Activated T-helper 2 cell treated with anti-CD3 and anti-CD28 coated beads, Interferon-gamma antibody, Interleukin-2, Interleukin-4, amounts not matched to agents 10 μg/mL and 5 μg/mL and 100 μg/mL, durations not matched to agents 14 hours and 24 hours and 36 hours (primary cell): Measurements from ENCODE around the gene TMEM186. TPM values are rescaled to one million over a fixed set of nuclear protein-coding genes. Genes with fewer than 3 reads are reported as not detected.
"Not testable (repeated sequence)": the region's sequence is repeated elsewhere in the genome, so short reads cannot be mapped to it uniquely, and the experiment has no call there.

Experiments used
- DNase-seq: peaks from one replicate; pipeline ENCODE4 v3.0.0; 2021; ENCODE audit warnings: low spot score
- H3K27ac Mint-ChIP-seq: one replicate; pipeline ENCODE4 v1.8.0; 2021; ENCODE audit warnings: mixed read lengths
- H3K27me3 Mint-ChIP-seq: one replicate; pipeline ENCODE4 v1.8.0; 2021; ENCODE audit warnings: low read depth, mixed read lengths
- H3K36me3 Mint-ChIP-seq: one replicate; pipeline ENCODE4 v1.8.0; 2021; ENCODE audit warnings: low read depth, mixed read lengths
- H3K4me1 Mint-ChIP-seq: one replicate; pipeline ENCODE4 v1.8.0; 2021; ENCODE audit warnings: low read depth, mixed read lengths
- H3K4me3 Mint-ChIP-seq: one replicate; pipeline ENCODE4 v1.8.0; 2021; ENCODE audit warnings: low read depth, mild to moderate bottlenecking, moderate library complexity, mixed read lengths
- H3K9me3 Mint-ChIP-seq: one replicate; pipeline ENCODE4 v1.8.0; 2021; ENCODE audit warnings: mixed read lengths
- intact Hi-C: fragments of 100-400 bp; cut with micrococcal nuclease; formaldehyde crosslinking; loops from one replicate; pipeline ENCODE4 v1.15.1; 2023
- total RNA-seq: library from RNA; stranded (reverse); gene quantifications from 2 replicates; pipeline ENCODE4 v1.2.3, GENCODE V29; 2022

TMEM186 gene
- total RNA-seq, 1 donor from 2014 or later = 15.6 TPM

DNA sequence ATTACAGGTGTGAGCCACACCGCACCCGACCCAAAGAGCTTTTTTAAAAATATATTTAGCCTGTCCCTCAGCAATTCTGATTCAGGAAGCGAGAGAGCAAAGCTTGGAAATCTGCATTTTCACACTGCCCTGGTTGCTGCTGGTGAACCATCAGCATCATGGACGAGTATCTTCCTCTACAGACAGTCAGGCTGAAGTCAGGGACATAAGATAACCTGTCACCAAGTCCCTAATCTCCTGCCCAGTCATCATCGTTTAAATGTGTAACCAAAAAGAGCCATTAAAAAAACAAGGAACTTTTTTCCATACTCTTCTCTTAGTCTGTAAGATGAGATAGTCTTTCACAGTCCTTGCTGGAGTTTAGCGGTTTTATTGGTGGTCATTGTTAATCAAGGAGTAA, 6.9 kb upstream of the TMEM186 start:
- Mint-ChIP-seq H3K9me3 (no peaks in the 10 kb centered on the region), H3K36me3 (peaks cover 68% of the 10 kb centered on the region), H3K27ac (no peak overlapping the region), H3K4me3 (no peak overlapping the region), H3K27me3 (no peaks in the 10 kb centered on the region), H3K4me1 (peaks cover 9% of the 10 kb centered on the region)
- no peak for DNase-seq
- intact Hi-C loops = no loop called here

DNA sequence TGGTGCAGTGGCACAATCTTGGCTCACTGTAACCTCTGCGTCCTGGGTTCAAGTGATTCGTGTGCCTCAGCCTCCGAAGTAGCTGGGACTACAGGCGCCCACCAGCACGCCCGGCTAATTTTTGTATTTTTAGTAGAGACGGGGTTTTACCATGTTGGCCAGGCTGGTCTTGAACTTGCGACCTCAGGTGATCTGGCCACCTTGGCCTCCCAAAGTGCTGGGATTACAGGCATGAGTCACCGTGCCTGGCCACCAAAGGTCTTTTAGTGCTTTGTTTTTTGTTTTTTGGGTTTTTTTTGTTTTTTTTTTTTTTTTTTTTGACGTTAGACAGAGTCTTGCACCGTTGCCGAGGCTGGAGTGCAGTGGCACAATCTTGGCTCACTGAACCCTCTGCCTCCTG, 6.3 kb upstream of the TMEM186 start:
- H3K4me3 Mint-ChIP-seq, H3K27me3 Mint-ChIP-seq, DNase-seq, H3K9me3 Mint-ChIP-seq, H3K27ac Mint-ChIP-seq, intact Hi-C loops: not testable (repeated sequence)
- Mint-ChIP-seq H3K4me1 (peaks cover 12% of the 10 kb centered on the region), H3K36me3 (peaks cover 69% of the 10 kb centered on the region)

DNA sequence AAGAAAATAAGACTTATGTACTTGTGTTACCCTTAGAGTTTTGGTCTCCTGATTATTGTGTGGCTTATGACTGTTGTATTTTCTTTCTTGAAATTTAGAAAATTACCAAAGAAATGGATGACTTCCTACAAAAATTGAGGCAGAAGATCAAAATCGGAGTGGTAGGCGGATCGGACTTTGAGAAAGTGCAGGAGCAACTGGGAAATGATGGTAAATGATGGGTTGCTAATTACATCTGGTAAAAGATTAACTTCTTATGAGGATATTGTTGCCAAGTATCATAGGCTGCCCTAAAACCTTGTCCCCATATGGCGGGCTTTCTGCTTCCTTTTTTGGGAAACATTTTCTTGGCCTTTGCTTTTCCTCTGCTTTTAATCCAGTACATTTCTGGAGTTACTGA, 4.3 kb upstream of the TMEM186 start:
- Mint-ChIP-seq H3K4me1 (peaks cover 20% of the 10 kb centered on the region), H3K4me3 (no peak overlapping the region), H3K9me3 (no peaks in the 10 kb centered on the region), H3K27ac (no peak overlapping the region), H3K27me3 (no peaks in the 10 kb centered on the region), H3K36me3 (peaks cover 59% of the 10 kb centered on the region)
- intact Hi-C loops = no loop called here
- no peak for DNase-seq

DNA sequence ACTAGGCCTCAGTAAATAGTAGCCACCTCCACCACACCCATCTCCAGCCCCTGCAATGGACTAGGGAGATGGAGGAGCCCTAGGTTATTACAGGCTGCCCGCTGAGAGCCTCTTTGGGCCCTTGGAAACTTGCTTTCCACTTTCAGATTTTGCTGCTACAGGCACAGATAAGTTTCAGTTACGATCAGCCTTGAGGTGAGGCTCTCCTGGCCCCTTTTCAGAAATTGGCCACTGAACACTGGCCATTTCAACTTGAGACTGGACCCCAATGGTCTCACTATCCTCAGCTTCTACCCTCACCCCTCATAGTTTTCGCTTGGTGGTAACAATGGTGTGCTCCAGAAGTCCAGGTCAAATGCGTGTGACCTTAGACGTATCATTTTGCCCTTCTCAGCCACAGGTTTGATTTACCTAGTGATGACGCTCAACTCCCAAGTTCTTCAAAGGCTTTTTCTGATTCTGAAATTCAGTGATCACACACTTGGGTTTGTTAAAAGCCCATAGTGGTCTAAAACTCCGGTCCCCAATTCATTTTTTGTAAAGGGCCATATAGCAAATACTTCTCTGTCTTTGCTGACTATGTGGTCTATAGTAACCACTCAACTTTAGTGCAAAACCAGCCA, 1.2 kb upstream of the TMEM186 start:
- peak overlapping the region; percentile 90 for H3K27ac Mint-ChIP-seq
- H3K9me3 Mint-ChIP-seq = no peaks in the 10 kb centered on the region
- no peaks in the 10 kb centered on the region for H3K27me3 Mint-ChIP-seq
- peak overlapping the region; percentile 95 for H3K4me3 Mint-ChIP-seq
- DNase-seq = no peak
- peaks cover 35% of the 10 kb centered on the region for H3K4me1 Mint-ChIP-seq
- H3K36me3 Mint-ChIP-seq = peaks cover 44% of the 10 kb centered on the region
- intact Hi-C loops = loop anchor here (5.0 kb wide), 2 partner anchors 294 to 329 kb away; partner anchors contain the start of gene HAPSTR1

DNA sequence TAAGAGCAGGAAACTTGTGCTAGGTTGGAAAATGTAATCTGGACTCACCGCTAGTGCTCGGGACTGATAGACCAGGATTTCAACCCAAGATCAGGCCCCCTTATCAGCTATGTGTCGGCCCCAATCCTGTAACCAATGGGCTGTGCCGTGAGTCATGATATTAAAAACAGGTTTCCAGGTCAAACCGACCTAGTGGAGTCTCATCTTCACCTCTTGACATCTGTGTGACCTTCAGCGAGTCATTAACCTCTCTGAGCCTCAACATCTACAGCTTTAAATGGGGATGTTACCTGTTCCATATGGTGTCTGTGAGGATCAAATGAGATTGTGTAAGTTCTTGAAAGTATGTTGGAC, 712 bp upstream of the TMEM186 start:
- H3K4me3 Mint-ChIP-seq = peak overlapping the region; percentile 95
- no peaks in the 10 kb centered on the region for H3K27me3 Mint-ChIP-seq
- H3K36me3 Mint-ChIP-seq = peaks cover 39% of the 10 kb centered on the region
- peak overlapping the region; percentile 90 for H3K27ac Mint-ChIP-seq
- no peak for DNase-seq
- H3K9me3 Mint-ChIP-seq = no peaks in the 10 kb centered on the region
- intact Hi-C loops = loop anchor here (5.0 kb wide), 2 partner anchors 294 to 329 kb away; partner anchors contain the start of gene HAPSTR1
- H3K4me1 Mint-ChIP-seq = peaks cover 35% of the 10 kb centered on the region

GRCh38 chr16:8796469-8797363, 723 bp downstream of the TMEM186 start:
- H3K9me3 Mint-ChIP-seq = no peaks in the 10 kb centered on the region
- DNase-seq = no peak
- H3K4me1 Mint-ChIP-seq = peaks cover 35% of the 10 kb centered on the region
- no peaks in the 10 kb centered on the region for H3K27me3 Mint-ChIP-seq
- H3K4me3 Mint-ChIP-seq = peak overlapping the region; percentile 95
- peak overlapping the region; percentile 90 for H3K27ac Mint-ChIP-seq
- intact Hi-C loops = loop anchor here (1.0 to 5.0 kb wide), 6 partner anchors 73 to 331 kb away; partner anchors contain the start of genes ABAT, CARHSP1, HAPSTR1 and METTL22
- peaks cover 25% of the 10 kb centered on the region for H3K36me3 Mint-ChIP-seq

GRCh38 chr16:8795818-8796217, 1.6 kb downstream of the TMEM186 start:
- H3K9me3 Mint-ChIP-seq = no peaks in the 10 kb centered on the region
- H3K36me3 Mint-ChIP-seq = peaks cover 16% of the 10 kb centered on the region
- H3K4me1 Mint-ChIP-seq = peaks cover 33% of the 10 kb centered on the region
- no peak for DNase-seq
- peak overlapping the region; percentile 3 for H3K27ac Mint-ChIP-seq
- H3K4me3 Mint-ChIP-seq = peak overlapping the region; percentile 95
- H3K27me3 Mint-ChIP-seq = no peaks in the 10 kb centered on the region
- intact Hi-C loops = loop anchor here (2.0 to 5.0 kb wide), 4 partner anchors 175 to 331 kb away; partner anchors contain the start of genes HAPSTR1 and METTL22

DNA sequence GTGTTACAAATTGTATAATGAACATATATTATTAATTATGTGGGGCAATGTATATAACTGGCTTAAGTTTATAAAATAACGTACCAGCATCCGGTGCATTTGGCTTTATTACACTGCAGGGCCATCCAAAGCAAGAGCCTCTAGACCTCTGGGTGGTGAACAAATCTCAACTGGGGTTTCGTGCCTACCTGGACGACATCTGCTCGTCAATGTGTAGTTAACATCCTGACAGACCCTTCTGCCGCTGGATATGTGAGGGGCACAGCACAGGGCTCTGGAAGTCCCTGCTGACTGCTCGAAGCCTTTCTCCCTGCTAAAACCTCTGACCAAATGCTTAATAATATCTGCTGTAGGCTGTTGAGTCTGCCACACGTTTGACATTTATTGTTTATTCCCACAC, 2.3 kb downstream of the TMEM186 start:
- DNase-seq = no peak
- Mint-ChIP-seq H3K4me1 (peaks cover 33% of the 10 kb centered on the region), H3K27me3 (no peaks in the 10 kb centered on the region), H3K4me3 (no peak overlapping the region), H3K27ac (no peak overlapping the region), H3K36me3 (peaks cover 16% of the 10 kb centered on the region), H3K9me3 (no peaks in the 10 kb centered on the region)
- intact Hi-C loops = loop anchor here (5.0 kb wide), 2 partner anchors 297 to 332 kb away; partner anchors contain the start of gene HAPSTR1

DNA sequence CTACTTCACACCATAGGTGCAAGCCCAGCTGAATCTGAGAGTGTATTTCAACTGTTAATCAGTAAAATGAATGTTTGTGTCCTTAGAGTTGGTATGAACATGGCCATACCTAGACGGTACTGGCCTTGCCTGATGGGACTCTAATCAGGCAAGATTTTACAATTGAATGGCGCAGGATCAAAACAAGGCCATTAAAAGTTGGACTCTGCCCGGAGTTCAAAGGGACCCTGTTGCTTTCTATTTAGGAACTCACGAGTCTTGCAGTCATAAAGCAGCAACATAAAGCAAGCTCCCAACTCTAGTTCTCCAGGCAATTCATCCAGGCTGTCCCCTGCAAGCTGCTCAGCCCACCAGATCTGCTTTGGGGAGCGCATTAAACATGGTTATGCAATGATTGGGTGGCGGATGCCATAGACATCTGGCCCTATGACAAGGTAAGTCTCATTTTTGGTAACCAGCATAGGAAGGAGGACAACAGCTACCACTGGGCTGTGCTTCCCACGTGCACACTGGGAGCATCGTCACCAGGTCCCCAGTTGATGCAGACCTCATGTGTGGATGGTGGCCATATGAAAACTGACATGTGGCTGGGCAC, 8.8 kb downstream of the TMEM186 start:
- Mint-ChIP-seq H3K36me3 (no peaks in the 10 kb centered on the region), H3K27me3 (no peaks in the 10 kb centered on the region), H3K4me3 (no peak overlapping the region), H3K27ac (no peak overlapping the region), H3K4me1 (peaks cover 3% of the 10 kb centered on the region), H3K9me3 (no peaks in the 10 kb centered on the region)
- intact Hi-C loops = no loop called here
- DNase-seq = no peak

- H3K4me3 Mint-ChIP-seq, intact Hi-C loops, H3K36me3 Mint-ChIP-seq, H3K9me3 Mint-ChIP-seq, H3K27ac Mint-ChIP-seq, H3K27me3 Mint-ChIP-seq, H3K4me1 Mint-ChIP-seq, DNase-seq: not testable (repeated sequence)
Measured at GRCh38 chr16:8786316-8786715, 11.1 kb downstream of the TMEM186 start.

GRCh38 chr16:8785408-8785807, 12.0 kb downstream of the TMEM186 start:
- no peaks in the 10 kb centered on the region for H3K27me3 Mint-ChIP-seq
- no peaks in the 10 kb centered on the region for H3K9me3 Mint-ChIP-seq
- no peaks in the 10 kb centered on the region for H3K4me1 Mint-ChIP-seq
- no peak overlapping the region for H3K4me3 Mint-ChIP-seq
- H3K27ac Mint-ChIP-seq = no peak overlapping the region
- no peak for DNase-seq
- intact Hi-C loops = no loop called here
- no peaks in the 10 kb centered on the region for H3K36me3 Mint-ChIP-seq

- Mint-ChIP-seq H3K4me1 (no peaks in the 10 kb centered on the region), H3K9me3 (no peaks in the 10 kb centered on the region), H3K4me3 (no peak overlapping the region), H3K27ac (no peak overlapping the region), H3K36me3 (no peaks in the 10 kb centered on the region), H3K27me3 (no peaks in the 10 kb centered on the region)
- intact Hi-C loops = no loop called here
- DNase-seq = no peak
Measured at GRCh38 chr16:8782673-8783072, 14.8 kb downstream of the TMEM186 start.

DNA sequence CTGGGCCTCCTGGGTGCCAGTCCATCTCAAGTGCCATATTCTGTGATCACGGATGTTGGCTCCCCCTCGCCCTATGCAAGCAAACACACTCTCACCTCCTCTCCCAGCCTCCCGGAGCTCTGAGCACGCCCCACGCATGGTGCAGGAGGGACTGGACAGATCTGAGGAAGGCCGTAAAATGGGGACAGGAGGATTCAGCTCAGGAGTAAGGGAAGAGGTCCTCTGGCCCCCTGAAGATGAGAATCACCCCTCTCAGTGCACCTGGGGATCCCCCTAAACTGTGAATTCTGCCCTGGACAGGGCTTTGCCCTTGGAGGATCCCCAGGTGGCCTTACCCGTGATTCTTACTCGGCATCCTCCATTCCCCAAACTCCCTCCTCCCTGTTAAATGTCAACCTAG, 15.6 kb downstream of the TMEM186 start:
- H3K4me1 Mint-ChIP-seq = no peaks in the 10 kb centered on the region
- no peaks in the 10 kb centered on the region for H3K27me3 Mint-ChIP-seq
- peaks cover 5% of the 10 kb centered on the region for H3K36me3 Mint-ChIP-seq
- DNase-seq = no peak
- H3K9me3 Mint-ChIP-seq = no peaks in the 10 kb centered on the region
- no peak overlapping the region for H3K27ac Mint-ChIP-seq
- intact Hi-C loops = no loop called here
- H3K4me3 Mint-ChIP-seq = no peak overlapping the region
